Measurements from ENCODE around the gene PIK3R4. TPM values are rescaled to one million over a fixed set of nuclear protein-coding genes. Genes with fewer than 3 reads are reported as not detected.

PIK3R4 gene
- total RNA-seq, 4 donors from 2014 or later: 14.0 to 25.0 (median 17.7) TPM

- no peak for ATAC-seq
- no peak for DNase-seq
- intact Hi-C loops (cut with DNase I; ENCODE audit: low total_unique reads) (no loop called here), in situ Hi-C loops (cut with MboI; ENCODE audit: low sequenced_read_pairs in 4 of 4) (no loop called here)
- TF ChIP-seq CTCF (IDR thresholded peaks at IDR 0.05 in 4 of 5, conservative IDR thresholded peaks at IDR 0.05 in 1 of 5) (no peak), POLR2A (IDR thresholded peaks at IDR 0.05) (no peak)
- Histone ChIP-seq H3K27ac (no peak overlapping the region), H3K36me3 (no peaks in the 10 kb centered on the region), H3K4me1 (no peaks in the 10 kb centered on the region), H3K9me3 (no peaks in the 10 kb centered on the region), H3K27me3 (no peaks in the 10 kb centered on the region), H3K4me3 (no peak overlapping the region)
These were observed 111.3 kb downstream of the PIK3R4 start for GRCh38 chr3:130635285-130635684.

Other genes starting within 250 kb of the PIK3R4 start
- gene COL6A6, start 229.7 kb downstream of the PIK3R4 start, total RNA-seq: under 1 TPM; 0.10 to 0.20 (median 0.17) TPM
- gene ATP2C1, start 147.3 kb upstream of the PIK3R4 start, total RNA-seq: 10 to 100 TPM; 25.1 to 41.7 (median 26.4) TPM